ENCODE measurements around the gene MEGF11. TPM values are rescaled to one million over a fixed set of nuclear protein-coding genes. Genes with fewer than 3 reads are reported as not detected.

The MEGF11 gene
- total RNA-seq, 1 experiment from 2014 or later = 0.09 TPM

- no TSS peak for BruUV-seq (replicated peaks)
- Mint-ChIP-seq H3K27ac (ENCODE audit: low read depth, unreplicated experiment) (no peak overlapping the region), H3K4me1 (ENCODE audit: insufficient read depth, unreplicated experiment) (peaks cover 29% of the 10 kb centered on the region), H3K36me3 (ENCODE audit: insufficient read depth, unreplicated experiment) (no peaks in the 10 kb centered on the region), H3K9me3 (ENCODE audit: unreplicated experiment) (peaks cover 7% of the 10 kb centered on the region), H3K4me3 (ENCODE audit: unreplicated experiment) (no peak overlapping the region), H3K27me3 (ENCODE audit: insufficient read depth, unreplicated experiment) (peaks cover 11% of the 10 kb centered on the region)
- ChIA-PET POLR2A (no interaction called here), CTCF (no interaction called here)
- TF ChIP-seq CTCF (IDR thresholded peaks at IDR 0.05; ENCODE audit: unreplicated experiment) = no peak
- no peak for DNase-seq (ENCODE audit: unreplicated experiment)
- intact Hi-C loops (cut with micrococcal nuclease) = no loop called here
Measured at GRCh38 chr15:66029650-66030049, 223.9 kb downstream of the MEGF11 start.

GRCh38 chr15:66027268-66027805, 226.2 kb downstream of the MEGF11 start:
- CTCF ChIA-PET = interaction anchor here (0.6 kb wide), 2 partner anchors 10 to 42 kb away, joined by 3 read pairs; no protein-coding TSS in a partner anchor
- Mint-ChIP-seq H3K27me3 (ENCODE audit: insufficient read depth, unreplicated experiment) (no peaks in the 10 kb centered on the region), H3K4me3 (ENCODE audit: unreplicated experiment) (no peak overlapping the region)

GRCh38 chr15:66025972-66026371, 227.6 kb downstream of the MEGF11 start:
- DNase-seq (ENCODE audit: unreplicated experiment) = no peak
- ChIA-PET POLR2A (no interaction called here), CTCF (no interaction called here)
- Mint-ChIP-seq H3K27me3 (ENCODE audit: insufficient read depth, unreplicated experiment) (no peaks in the 10 kb centered on the region), H3K36me3 (ENCODE audit: insufficient read depth, unreplicated experiment) (no peaks in the 10 kb centered on the region), H3K9me3 (ENCODE audit: unreplicated experiment) (no peaks in the 10 kb centered on the region), H3K4me3 (ENCODE audit: unreplicated experiment) (no peak overlapping the region), H3K4me1 (ENCODE audit: insufficient read depth, unreplicated experiment) (peaks cover 31% of the 10 kb centered on the region), H3K27ac (ENCODE audit: low read depth, unreplicated experiment) (no peak overlapping the region)
- no peak for TF ChIP-seq CTCF (IDR thresholded peaks at IDR 0.05; ENCODE audit: unreplicated experiment)
- intact Hi-C loops (cut with micrococcal nuclease) = no loop called here
- BruUV-seq (replicated peaks) = no TSS peak

More at GRCh38 chr15:66027268-66027805, 226.2 kb downstream of the MEGF11 start:
- POLR2A ChIA-PET = no interaction called here
- peaks cover 3% of the 10 kb centered on the region for H3K9me3 Mint-ChIP-seq (ENCODE audit: unreplicated experiment)
- peak; percentile 49 for DNase-seq (ENCODE audit: unreplicated experiment)
- TF ChIP-seq CTCF (IDR thresholded peaks at IDR 0.05; ENCODE audit: unreplicated experiment) = no peak
- no TSS peak for BruUV-seq (replicated peaks)
- H3K27ac Mint-ChIP-seq (ENCODE audit: low read depth, unreplicated experiment) = no peak overlapping the region
- peaks cover 31% of the 10 kb centered on the region for H3K4me1 Mint-ChIP-seq (ENCODE audit: insufficient read depth, unreplicated experiment)
- intact Hi-C loops (cut with micrococcal nuclease) = no loop called here
- no peaks in the 10 kb centered on the region for H3K36me3 Mint-ChIP-seq (ENCODE audit: insufficient read depth, unreplicated experiment)

- CTCF ChIA-PET = interaction anchor here (0.6 kb wide), 1 partner anchor 169 kb away, joined by 5 read pairs; no protein-coding TSS in a partner anchor
- POLR2A ChIA-PET = interaction anchor here (1.1 kb wide), 1 partner anchor 56 kb away, joined by 4 read pairs; no protein-coding TSS in a partner anchor
- H3K27me3 Mint-ChIP-seq (ENCODE audit: insufficient read depth, unreplicated experiment) = no peaks in the 10 kb centered on the region
- no peak overlapping the region for H3K27ac Mint-ChIP-seq (ENCODE audit: low read depth, unreplicated experiment)
- DNase-seq (ENCODE audit: unreplicated experiment) = peak; percentile 25
- intact Hi-C loops (cut with micrococcal nuclease) = no loop called here
- H3K4me1 Mint-ChIP-seq (ENCODE audit: insufficient read depth, unreplicated experiment) = peaks cover 31% of the 10 kb centered on the region
- no peaks in the 10 kb centered on the region for H3K36me3 Mint-ChIP-seq (ENCODE audit: insufficient read depth, unreplicated experiment)
- BruUV-seq (replicated peaks) = no TSS peak
- no peak overlapping the region for H3K4me3 Mint-ChIP-seq (ENCODE audit: unreplicated experiment)
- TF ChIP-seq CTCF (IDR thresholded peaks at IDR 0.05; ENCODE audit: unreplicated experiment) = no peak
- H3K9me3 Mint-ChIP-seq (ENCODE audit: unreplicated experiment) = no peaks in the 10 kb centered on the region
Measured at GRCh38 chr15:66025015-66025452, 228.5 kb downstream of the MEGF11 start.
